Inferior parietal cortex (tissue), 1 donor: Measurements from ENCODE around the gene DGCR2.
A peak's percentile ranks its signal among the peaks of the same experiment; 100 is the strongest.
"Not testable (repeated sequence)": the region's sequence is repeated elsewhere in the genome, so short reads cannot be mapped to it uniquely, and the experiment has no call there.

Experiments used
- DNase-seq: peaks from one replicate; pipeline ENCODE4 v3.0.0-alpha.2; 2016; ENCODE audit errors: extremely low spot score

DGCR2 gene, protein sequence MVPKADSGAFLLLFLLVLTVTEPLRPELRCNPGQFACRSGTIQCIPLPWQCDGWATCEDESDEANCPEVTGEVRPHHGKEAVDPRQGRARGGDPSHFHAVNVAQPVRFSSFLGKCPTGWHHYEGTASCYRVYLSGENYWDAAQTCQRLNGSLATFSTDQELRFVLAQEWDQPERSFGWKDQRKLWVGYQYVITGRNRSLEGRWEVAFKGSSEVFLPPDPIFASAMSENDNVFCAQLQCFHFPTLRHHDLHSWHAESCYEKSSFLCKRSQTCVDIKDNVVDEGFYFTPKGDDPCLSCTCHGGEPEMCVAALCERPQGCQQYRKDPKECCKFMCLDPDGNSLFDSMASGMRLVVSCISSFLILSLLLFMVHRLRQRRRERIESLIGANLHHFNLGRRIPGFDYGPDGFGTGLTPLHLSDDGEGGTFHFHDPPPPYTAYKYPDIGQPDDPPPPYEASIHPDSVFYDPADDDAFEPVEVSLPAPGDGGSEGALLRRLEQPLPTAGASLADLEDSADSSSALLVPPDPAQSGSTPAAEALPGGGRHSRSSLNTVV

DNA sequence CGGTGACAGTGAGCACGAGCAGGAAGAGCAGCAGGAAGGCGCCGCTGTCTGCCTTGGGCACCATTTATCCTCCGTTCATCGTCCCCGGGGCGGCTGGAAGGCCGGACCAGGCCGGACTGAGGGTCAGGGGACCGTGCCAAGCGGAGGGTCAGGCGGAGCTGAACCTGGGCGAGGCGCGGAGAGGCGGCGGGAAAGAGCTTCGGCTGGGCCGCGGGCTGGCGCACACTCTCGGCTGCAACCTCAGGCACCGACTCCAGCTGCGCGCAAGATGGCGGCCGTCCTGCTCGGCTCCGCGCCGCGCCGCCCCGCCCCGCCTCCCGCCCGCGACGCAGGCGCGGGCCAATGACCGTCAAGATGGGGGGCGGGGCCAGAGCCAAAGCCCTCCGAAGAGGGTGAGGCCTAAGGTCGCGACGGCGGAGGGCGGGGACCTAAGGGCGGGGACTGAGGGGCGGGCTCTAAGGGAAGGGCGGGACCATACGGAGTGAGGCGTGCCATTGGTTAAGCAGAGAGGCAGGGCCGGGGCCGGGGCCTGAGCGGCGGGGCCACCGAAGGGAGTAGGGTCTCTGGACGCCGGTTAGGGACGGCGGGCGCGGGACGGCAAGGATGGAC is at the start of gene DGCR2:
DGCR2 (minus strand) TSS at position 270 of the 609 bp plus-strand sequence; CDS start at position 64, 206 bp downstream.
- DNase-seq: peak; percentile 97

DNA sequence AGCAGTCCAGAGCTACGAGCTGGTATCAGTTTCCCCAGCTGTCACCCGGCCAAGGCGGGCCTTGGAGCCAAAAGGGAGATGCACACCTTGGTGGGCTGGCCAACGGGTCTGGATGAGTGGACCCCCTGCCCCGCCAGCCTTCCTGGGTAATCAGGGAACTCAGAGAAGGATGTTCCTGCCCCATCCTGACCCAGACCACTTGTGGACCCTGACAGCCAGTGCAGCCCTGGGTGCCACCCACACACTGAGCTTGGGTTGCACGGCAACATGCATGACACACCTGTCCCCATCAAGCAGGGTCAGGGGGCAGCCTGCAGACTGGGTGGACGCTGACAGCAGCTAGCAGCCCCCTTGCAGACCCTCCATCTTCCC is 47.7 kb upstream of the DGCR2 start:
- DNase-seq: no peak

DNA sequence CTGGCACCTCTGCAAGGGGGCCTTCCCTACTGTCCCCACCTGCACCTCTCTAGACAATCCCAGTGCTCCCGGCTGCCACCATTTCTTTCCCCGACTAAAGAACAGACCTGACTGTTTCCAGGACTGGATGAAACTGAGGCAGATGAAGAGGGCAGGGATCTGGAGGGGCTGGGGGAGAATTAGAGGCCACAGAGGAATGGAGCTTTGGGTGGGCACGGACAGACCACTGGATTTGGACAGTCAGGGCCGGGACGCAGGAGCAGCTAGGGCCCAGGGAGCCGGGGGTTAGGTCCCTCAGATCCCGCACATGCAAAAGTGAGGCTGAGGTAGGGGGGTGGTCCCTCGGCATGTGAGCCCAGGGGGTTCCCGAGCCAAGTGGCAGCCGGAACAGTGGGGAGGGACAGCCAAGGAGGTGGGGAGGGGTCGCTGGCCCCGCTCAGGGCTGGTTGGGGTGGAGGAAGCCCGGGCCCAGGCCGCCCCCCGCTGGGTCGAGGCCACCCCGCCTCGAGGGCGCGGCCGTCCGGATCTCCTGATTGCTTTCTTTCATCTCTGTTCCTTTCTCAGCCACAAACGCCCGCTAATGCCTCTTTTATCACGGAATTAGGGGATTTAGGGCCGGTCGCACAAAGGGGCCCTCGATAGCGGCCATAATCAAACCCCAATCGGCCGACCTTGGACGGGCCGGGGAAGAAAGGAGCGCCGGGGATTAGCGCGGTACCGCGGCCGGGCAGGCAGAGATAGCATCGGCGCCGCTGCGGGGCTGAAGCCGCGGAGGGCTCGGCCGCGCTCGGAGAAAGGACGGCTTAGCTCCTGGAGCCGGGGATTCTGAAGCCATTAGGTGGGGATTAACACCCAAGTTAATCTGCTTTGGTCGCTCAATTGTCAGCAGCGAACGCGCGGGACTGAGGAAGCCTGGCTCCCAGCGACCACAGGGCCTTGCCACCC is 47.1 kb upstream of the DGCR2 start:
- no peak for DNase-seq

DNA sequence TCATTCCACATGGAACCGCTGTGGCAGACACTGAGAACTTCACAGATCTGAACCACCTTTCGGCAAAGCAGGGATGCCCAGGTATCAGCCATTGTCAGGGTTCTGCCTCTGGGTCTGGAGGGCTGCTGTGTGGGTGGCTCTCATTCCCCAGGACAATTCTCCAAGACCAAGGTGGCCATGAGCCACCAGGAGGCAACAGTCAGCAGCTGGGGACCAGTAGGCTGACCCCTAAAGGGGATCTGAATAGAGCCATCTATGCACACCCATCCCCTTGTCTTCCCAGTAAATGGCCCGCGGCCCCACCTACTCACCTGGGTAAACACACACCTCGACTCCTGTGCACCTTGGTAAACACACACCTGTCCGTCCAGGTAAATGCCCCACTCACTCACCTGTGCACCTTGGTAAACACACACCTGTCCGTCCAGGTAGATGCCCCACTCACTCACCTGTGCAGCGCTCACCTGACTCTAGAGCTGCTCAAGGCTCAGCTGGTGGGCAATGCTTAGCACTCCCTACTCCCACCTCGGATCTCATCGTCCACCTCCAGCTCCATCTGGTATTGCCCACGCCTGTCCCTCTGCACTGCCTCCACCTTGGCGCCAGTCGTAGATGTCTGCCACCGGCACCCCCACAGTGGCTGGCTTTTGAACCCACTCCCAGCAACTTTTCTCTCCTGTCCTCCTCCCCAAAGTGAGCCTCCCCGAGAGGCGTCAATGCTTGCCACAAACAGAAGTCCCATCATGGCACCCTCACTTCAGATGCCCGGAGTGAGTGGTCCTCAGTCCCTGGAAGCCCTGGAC is 46.1 kb upstream of the DGCR2 start:
- no peak for DNase-seq

DNA sequence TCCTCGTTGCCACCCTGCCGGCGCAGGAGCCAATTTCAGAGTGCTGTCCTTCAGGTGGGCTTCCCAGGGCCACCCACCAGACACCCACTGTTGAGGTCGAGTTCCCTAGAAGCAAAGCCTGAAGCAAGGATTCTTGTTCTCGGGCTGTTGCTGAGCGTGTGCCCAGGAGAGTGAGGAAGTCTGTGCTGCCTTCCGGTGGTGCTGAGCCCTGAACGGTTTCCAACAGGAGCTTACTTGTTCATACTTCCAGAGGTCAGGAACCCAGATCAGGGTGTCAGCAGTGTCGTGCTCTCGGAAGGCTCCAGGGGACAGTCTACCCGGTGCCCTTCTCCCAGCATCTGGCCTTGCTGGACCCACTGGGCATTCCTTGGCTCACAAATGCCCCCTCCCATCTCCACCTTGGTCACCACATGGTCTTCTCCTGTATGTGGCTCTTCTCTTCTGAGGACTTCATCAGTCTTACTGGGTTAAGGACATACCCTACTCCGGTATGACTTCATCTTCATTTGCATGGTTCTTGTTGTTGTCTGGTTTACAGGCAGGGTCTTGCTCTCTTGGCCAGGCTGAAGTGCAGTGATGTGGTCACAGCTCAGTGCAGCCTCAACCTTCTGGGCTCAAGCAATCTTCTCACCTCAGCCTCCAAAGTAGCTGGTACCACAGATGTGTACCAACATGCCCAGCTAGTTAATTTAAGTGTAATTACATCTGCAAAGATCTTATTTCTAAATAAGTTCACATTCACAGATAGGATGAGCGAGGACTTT is 45.1 kb upstream of the DGCR2 start:
- no peak for DNase-seq

DNA sequence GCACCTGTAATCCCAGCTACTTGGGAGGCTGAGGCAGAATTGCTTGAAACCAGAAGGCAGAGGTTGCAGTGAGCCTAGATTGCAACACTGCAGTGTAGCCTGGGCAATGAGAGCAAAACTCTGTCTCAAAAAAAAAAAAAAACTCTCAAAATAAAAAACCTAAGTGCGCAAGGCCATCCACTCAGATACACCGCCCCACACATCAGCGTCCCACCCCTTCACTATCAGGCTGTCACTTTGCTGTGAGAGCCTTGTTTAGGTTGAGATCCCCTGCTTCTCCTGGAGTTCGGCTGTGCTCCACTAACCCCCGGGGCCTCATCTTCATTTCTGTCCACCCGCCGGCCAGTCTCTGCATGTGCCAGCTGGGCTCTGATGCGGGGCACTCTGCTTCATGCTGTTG is 44.2 kb upstream of the DGCR2 start:
- DNase-seq: no peak

DNA sequence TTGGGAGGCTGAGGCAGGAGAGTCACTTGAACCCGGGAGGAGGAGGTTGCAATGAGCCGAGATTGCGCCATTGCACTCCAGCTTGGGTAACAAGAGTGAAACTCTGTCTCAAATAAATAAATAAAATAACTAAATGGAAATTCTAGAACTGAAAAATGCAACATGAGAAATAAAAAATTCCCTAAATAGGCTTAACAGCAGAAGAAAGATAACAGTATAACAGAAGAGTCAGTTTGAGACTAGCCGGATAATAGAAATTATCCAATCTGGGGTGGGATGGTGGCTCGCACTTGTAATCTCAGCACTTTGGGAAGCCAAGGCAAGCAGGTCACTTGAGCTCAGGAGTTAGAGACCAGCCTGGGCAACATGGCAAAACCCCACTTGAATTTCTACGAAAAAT is 42.2 kb upstream of the DGCR2 start:
- DNase-seq: no peak

DNA sequence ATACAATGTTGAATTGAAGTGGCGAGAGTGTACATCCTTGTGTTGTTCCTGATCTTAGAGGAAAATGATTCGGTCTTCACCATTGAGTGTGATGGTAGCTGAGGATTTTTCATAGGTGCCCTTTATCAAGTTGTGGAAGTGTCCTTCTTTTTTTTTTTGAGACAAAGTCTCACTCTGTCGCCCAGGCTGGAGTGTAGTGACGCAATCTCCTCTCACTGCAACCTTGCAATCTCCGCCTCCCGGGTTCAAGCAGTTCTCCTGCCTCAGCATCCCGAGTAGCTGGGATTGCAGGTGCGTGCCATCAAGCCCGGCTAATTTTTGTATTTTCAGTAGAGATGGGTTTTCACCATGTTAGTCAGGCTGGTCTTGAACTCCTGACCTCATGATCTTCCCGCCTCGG is 36.4 kb upstream of the DGCR2 start:
- DNase-seq: not testable (repeated sequence)

DNA sequence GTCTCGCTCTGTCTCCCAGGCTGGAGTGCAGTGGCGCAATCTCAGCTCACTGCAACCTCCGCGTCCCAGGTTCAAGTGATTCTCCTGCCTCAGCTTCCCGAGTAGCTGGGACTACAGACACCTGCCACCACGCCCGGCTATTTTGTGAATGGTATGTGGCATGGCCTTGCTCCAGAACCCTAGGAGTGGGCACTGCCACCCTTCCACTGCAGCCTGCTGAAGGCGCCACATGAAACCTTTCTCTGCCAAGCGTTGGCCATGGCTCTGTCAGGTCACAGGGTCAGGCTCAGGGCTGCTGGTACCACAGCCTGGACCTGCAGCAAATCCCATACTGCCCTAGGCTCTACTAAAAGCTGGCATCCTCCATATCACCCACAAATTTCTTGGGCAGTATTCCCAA is 33.9 kb upstream of the DGCR2 start:
- DNase-seq: not testable (repeated sequence)

DNA sequence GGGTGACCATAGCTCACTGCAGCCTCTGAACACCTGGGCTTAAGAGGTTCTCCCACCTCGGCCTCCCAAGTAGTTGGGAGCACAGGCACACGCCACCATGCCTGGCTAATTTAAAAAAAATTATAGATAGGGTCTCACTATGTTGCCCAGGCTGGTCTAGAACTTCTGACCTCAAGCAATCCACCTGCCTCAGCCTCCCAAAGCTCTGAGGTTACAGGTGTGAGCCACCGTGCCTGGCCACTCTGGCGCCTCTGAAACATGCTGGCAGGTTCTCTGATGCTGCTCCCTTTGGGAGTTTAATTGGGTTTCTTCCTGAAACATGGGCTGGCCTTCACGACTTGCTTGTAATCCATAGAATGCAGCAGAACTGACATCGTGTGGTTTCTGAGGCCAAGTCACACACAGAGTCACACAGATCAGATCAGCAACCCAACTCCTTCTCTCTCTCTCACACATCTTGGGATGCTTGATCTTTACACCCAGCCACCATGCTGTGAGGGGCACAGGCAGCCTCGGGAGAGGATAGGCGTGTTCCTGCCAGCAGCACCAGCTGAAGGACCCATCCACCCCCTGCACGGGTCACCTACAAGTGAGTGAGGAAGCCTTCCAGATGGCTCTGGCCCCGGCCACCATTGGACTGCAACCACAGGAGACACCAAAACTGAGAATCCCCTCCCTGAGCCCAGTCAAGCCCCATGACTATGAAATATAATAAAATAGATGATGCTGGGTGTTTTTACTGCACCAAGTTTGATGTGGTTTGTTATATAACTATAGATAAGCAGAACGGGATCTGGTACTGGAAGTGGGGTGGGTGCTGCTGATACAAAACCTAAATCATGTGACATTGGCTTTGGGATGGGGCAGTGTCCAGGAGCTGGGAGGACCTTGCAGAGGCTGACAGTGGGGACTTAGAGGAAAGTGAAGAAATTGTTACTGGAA is 31.0 kb upstream of the DGCR2 start:
- DNase-seq: no peak

DNA sequence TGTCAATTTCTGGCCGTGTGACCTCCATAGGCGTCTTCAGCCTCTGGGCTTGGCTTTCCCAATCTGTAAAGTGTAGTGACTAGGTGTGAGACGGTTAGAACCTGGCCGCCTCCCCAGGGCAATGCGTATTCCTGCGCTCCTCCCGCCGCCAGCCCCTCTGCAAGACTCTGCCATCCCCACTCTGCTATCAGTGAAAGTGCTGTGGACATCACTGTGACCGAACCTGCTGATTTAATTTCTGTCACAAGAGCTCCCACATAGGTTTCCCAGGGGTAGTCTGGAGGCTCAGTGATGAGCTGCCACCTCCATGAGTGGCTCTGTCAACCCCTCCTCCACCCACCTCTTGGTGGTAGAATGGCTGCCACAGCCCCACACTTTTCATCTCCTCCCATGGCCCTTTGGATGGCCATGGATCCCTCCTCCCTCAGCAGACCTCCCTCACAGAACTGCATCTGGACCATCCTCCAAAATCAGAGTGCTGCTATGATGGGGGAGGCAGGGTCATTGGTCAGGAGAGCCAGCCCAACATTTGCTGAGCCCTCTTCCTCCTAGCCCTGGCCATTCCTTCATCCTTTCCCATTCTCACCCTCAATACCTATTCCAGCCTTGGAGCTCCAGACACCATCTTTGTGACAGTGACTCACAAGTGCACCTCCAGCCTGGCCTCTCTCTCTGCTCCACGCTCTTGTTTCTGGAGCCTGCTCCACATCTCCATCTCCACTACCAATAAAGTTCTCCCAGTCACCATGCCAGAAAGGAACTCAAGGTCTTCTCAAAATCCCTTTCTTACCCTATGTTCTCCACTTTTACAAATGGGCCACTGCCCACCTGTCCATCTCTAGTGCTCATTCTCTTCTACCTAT is 29.3 kb upstream of the DGCR2 start:
- no peak for DNase-seq

DNA sequence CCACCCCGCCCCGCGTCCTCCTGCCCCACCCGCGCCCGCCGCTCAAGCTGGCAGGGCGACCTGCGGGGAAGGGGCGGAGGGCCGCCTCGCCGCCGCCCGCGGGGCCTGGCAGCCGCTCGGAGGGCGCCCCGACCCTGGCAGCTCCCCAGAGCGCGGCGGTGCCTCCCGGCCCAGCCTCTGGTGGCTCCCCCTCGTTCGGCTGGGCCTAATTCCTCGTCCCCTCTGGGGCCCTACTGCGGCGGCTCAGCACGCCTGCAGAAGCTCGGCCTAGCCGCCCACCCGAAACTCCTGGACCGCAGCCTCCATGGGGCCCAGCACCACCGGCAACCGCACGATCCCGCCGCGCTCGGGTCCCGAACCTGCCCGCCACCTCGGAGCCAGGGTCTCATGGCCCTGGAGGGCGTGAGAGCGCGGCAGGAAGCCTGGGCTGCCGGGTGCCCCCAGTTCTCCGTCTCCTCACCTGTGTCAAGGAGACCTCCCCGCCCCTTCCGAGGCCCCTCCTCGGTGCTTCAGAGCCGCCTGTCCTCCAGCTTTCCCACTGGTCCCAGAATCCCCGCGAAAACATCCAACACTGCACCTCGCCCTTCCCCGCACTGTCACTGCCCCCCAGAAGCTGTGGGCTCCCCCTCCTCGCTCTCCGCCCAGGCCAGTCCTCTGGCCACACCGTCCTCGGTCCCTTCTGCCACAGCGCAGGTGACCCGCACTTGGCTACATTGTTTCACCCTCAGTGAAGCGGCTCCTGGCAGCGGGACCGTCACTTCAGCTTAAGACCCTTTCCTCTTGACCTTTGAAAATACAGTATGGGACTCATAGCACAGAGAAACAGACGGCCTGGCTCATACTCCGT is 28.5 kb upstream of the DGCR2 start:
- DNase-seq: no peak

DNA sequence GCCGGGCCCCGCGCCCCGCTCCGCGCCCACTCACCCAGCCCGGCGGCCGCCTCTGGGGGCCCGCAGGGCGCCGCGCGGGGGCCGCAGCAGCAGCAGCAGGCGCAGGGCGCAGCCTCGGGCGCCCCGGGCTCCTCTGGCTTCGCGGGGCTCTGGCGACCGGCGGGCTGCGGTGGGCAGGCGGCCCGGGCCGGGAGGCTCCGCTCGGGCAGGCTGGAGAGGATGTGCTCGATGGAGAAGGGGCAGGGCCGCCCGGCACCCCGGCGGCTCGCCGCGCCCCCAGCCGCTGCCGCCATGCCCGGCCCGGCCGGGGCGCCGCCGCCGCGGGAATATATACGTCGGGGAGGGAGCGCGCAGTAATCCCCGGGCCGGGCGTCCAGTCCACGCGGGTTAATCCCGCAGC is 27.8 kb upstream of the DGCR2 start, which contains the start of gene GSC2:
GSC2 (minus strand) TSS at position 302 of the 400 bp plus-strand sequence; CDS start at position 293, 9 bp downstream.
- no peak for DNase-seq

DNA sequence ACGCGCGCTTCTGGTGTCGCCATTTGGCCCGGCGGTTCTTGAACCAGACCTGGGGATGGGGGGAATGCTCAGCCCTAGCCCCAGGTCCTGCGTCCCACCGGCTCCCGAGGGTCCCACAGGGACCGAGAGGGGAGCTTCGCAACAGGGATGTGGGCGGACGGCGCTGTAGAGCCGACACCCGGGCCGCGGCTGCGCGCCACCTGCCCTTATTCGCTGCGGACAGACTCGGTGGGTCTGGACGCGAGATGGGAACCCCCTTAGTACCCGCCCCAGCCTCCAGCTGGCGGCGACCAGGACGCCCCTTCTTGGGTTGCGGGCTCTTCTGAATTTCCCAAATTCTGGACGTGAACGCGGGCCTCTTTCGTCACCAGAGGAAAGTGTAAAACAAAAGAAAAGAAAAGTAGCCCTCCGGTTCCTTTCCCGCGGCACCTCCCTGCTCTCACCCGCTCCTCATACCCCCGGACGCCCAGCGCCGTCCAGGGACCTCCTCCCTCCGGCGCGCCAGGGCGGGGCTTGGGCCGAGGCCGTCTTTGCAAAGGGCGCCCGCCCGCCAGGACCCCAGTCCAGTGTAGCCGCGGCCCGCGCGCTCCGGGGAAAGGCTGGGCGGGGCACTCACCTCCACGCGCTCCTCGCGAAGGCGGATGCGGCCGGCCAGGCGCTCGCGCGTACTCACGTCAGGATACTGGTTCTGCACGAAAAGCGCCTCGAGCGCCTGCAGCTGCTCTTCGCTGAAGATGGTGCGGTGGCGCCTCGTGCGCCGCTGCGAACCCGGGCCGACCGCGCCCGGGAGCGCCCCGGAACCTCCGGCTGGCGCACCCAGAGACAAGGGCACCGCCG is 27.1 kb upstream of the DGCR2 start:
- no peak for DNase-seq

DNA sequence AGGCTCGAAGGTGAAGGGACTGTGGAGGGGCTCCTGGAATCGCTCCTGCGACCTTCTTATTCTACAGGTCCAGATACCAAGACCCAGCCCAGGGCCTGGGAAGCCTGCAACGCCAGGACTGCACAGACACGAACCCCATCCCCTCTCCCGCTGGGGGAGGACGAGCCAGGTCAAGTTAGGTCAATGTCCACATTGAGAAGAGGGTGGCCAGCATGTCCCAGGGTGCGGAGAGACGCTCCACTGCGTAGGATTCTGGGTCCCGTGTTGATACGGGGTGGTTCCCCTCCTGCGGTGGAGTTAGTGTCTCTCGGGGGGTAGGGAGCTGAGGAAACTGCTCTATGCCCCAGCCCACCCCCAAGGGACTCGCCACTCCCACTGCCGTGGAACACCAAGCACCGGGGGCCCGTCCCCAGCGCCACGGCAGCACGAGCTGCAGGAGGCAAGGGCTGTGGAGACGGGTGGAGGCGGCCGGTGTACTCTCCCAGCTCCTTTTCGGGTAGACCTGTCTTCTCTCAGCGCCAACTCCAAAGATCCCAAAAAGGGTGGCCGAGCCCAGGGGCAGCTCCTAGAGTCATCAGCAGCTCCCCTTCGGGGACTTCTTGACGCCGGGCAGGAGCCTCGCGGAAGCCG is 26.3 kb upstream of the DGCR2 start:
- DNase-seq: no peak
